ENCODE data around the gene TM4SF18.

GRCh38 chr3:149342413-149343380, 9.3 kb upstream of the TM4SF18 start:
- TF ChIP-seq YY1 (IDR thresholded peaks at IDR 0.05; ENCODE audit: extremely low read depth, insufficient replicate concordance, low read depth, low read length) = no peak
- TF ChIP-seq, protein P1, sequence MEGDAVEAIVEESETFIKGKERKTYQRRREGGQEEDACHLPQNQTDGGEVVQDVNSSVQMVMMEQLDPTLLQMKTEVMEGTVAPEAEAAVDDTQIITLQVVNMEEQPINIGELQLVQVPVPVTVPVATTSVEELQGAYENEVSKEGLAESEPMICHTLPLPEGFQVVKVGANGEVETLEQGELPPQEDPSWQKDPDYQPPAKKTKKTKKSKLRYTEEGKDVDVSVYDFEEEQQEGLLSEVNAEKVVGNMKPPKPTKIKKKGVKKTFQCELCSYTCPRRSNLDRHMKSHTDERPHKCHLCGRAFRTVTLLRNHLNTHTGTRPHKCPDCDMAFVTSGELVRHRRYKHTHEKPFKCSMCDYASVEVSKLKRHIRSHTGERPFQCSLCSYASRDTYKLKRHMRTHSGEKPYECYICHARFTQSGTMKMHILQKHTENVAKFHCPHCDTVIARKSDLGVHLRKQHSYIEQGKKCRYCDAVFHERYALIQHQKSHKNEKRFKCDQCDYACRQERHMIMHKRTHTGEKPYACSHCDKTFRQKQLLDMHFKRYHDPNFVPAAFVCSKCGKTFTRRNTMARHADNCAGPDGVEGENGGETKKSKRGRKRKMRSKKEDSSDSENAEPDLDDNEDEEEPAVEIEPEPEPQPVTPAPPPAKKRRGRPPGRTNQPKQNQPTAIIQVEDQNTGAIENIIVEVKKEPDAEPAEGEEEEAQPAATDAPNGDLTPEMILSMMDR (IDR thresholded peaks at IDR 0.05 in 2 of 3, conservative IDR thresholded peaks at IDR 0.05 in 1 of 3; ENCODE audit: borderline replicate concordance in 1 of 3, insufficient read depth in 1 of 3, low read depth in 2 of 3, low read length in 2 of 3) = no peak
- TF ChIP-seq, protein P2, sequence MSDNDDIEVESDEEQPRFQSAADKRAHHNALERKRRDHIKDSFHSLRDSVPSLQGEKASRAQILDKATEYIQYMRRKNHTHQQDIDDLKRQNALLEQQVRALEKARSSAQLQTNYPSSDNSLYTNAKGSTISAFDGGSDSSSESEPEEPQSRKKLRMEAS (IDR thresholded peaks at IDR 0.05) = no peak
- TF ChIP-seq EGR1 (IDR thresholded peaks at IDR 0.05; ENCODE audit: low read depth) = no peak
- no peak for TF ChIP-seq POLR2A (IDR thresholded peaks at IDR 0.05; ENCODE audit: borderline replicate concordance, extremely low read depth, insufficient read depth, insufficient read length)
- no peak for TF ChIP-seq ATF3 (IDR thresholded peaks at IDR 0.05)
- no peak for TF ChIP-seq CEBPB (IDR thresholded peaks at IDR 0.05; ENCODE audit: low read depth)
- TF ChIP-seq SIN3A (IDR thresholded peaks at IDR 0.05; ENCODE audit: low read depth) = no peak
- TF ChIP-seq EZH2phosphoT487 (IDR thresholded peaks at IDR 0.05; ENCODE audit: borderline replicate concordance) = no peak
- TF ChIP-seq POLR2AphosphoS5 (IDR thresholded peaks at IDR 0.05; ENCODE audit: low read depth, low read length) = no peak
- no peak for TF ChIP-seq ZBTB33 (IDR thresholded peaks at IDR 0.05; ENCODE audit: extremely low read depth, insufficient replicate concordance, low read length)
- no peak for TF ChIP-seq JUND (IDR thresholded peaks at IDR 0.05)
- TF ChIP-seq SP1 (IDR thresholded peaks at IDR 0.05; ENCODE audit: low read depth) = no peak

Measured in HCT116 (cell line).